ENCODE data around the gene PCK2.

GRCh38 chr14:24121210-24121609, 27.1 kb downstream of the PCK2 start:
- TF ChIP-seq POLR2A (IDR thresholded peaks at IDR 0.05) (no peak), CTCF (IDR thresholded peaks at IDR 0.05) (no peak)

Measured in lower leg skin (tissue), 3 donors.